ENCODE measurements around the gene SLC16A9. TPM values are rescaled to one million over a fixed set of nuclear protein-coding genes. Genes with fewer than 3 reads are reported as not detected.
"Not testable (repeated sequence)": the region's sequence is repeated elsewhere in the genome, so short reads cannot be mapped to it uniquely, and the experiment has no call there.

SLC16A9 gene
- total RNA-seq, 2 experiments from 2014 or later = 0.16 TPM; not detected in 1

DNA sequence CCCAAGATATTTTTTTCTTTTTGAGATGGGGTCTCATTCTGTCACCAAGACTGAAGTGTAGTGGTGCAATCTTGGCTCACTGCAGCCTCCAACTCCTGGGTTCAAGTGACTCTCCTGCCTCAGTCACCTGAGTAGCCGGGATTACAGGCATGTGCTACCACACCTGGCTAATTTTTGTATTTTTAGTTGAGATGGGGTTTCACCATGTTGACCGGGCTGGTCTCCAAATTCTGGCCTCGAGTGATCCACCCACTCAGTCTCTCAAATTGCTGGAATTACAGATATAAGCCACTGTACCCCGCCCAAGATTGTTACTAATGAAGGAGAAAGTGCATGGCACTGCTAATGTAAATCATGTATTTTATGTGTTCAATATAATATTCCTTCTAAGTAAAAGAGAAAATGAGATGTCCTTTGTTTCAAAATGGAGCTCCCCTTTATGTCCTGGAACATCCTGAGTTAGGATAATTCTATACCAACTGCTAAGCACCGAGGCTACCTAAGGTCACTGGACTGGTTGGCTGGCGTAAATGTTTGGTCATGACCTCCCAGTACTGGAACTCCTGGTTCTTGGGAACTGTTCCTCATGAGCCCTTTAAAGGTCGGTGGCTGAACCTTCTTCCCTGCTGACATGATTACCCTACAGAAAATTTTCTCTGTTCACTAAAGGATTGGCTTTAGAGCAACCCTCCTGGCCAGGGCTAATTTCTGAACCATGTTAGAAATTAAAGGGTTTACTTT, 59.9 kb downstream of the SLC16A9 start:
- H3K36me3 Mint-ChIP-seq = no peaks in the 10 kb centered on the region
- H3K27me3 Mint-ChIP-seq = peaks cover under 1% of the 10 kb centered on the region
- no peak overlapping the region for H3K4me3 Mint-ChIP-seq
- ATAC-seq (no peak), DNase-seq (no peak)
- CTCF ChIA-PET = no interaction called here
- H3K9me3 Mint-ChIP-seq (ENCODE audit: low read depth) = peaks cover 3% of the 10 kb centered on the region
- H3K4me1 Mint-ChIP-seq = peaks cover 10% of the 10 kb centered on the region
- no peak overlapping the region for H3K27ac Mint-ChIP-seq

DNA sequence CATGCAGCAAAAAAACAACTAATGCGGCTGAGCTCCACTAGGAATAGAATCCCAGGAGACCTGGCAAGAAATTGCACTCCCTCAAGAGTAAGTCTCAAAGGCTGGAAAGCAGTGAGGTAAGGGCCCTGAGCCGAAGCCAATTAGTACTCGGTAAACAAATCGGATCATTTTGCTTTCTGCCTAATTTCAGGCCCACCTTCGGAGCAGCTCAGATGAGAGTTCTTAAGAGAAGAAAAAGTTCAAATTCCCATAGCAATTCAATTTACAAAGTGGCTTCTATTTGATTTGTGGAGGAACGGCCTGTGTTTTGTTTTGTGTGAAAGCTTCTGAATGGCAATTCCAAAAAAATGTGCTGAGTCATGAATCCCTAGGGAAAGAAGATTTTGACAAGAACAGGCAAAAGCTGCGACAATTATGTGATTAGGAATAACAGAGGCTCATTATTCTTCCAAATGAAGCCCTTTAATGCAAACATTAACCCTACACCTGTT, 60.9 kb downstream of the SLC16A9 start:
- H3K9me3 Mint-ChIP-seq (ENCODE audit: low read depth) = peaks cover 3% of the 10 kb centered on the region
- CTCF ChIA-PET = no interaction called here

DNA sequence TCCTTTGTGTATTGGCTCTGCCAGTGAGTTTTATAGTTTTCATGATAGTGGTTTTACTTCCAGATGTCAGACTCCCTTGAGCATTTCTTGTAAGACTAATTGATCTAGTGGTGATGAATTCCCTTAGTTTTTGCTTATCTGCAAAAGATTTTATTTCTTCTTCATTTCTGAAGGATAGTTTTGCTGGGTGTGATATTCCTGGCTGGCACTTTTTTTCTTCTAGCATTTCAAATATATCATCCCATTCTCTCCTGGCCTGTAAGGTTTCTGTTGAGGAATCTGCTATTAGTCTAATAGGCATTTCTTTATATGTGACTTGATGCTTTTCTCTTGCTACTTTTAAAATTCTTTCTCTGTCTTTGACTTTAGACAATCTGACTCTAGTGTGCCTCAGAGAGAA, 64.8 kb downstream of the SLC16A9 start:
- H3K27ac Mint-ChIP-seq = no peak overlapping the region
- ATAC-seq (no peak), DNase-seq (no peak)
- no peaks in the 10 kb centered on the region for H3K4me1 Mint-ChIP-seq
- no peak overlapping the region for H3K4me3 Mint-ChIP-seq
- H3K36me3 Mint-ChIP-seq = no peaks in the 10 kb centered on the region
- peaks cover 3% of the 10 kb centered on the region for H3K9me3 Mint-ChIP-seq (ENCODE audit: low read depth)
- CTCF ChIA-PET = no interaction called here
- H3K27me3 Mint-ChIP-seq = peaks cover 12% of the 10 kb centered on the region

More for the DNA sequence above, 60.9 kb downstream of the SLC16A9 start:
- Mint-ChIP-seq H3K36me3 (no peaks in the 10 kb centered on the region), H3K4me3 (no peak overlapping the region), H3K4me1 (peaks cover 4% of the 10 kb centered on the region), H3K27me3 (peaks cover 3% of the 10 kb centered on the region), H3K27ac (no peak overlapping the region)
- DNase-seq (no peak), ATAC-seq (no peak)

DNA sequence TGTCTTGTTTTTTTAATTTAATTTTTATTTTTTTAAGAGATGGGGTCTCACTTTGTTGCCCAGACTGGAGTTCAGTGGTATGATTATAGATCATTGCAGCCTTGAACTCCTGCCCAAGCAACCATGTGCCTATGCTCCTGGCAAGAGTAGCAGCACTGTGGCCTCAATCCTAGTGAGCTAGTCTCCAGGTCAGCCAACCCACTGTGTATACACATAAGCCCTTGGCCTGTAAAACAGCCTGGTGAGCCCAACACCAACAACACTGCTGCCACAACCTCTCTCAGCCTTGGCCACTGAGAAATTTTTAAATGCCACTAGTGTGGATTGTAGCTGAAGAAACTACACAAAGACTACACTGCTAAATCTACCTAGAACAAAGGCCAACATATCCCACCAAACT, 68.0 kb downstream of the SLC16A9 start:
- H3K27ac Mint-ChIP-seq; H3K9me3 Mint-ChIP-seq (ENCODE audit: low read depth); H3K36me3 Mint-ChIP-seq; CTCF ChIA-PET; H3K4me3 Mint-ChIP-seq; H3K4me1 Mint-ChIP-seq; DNase-seq; ATAC-seq: not testable (repeated sequence)
- peaks cover 12% of the 10 kb centered on the region for H3K27me3 Mint-ChIP-seq

DNA sequence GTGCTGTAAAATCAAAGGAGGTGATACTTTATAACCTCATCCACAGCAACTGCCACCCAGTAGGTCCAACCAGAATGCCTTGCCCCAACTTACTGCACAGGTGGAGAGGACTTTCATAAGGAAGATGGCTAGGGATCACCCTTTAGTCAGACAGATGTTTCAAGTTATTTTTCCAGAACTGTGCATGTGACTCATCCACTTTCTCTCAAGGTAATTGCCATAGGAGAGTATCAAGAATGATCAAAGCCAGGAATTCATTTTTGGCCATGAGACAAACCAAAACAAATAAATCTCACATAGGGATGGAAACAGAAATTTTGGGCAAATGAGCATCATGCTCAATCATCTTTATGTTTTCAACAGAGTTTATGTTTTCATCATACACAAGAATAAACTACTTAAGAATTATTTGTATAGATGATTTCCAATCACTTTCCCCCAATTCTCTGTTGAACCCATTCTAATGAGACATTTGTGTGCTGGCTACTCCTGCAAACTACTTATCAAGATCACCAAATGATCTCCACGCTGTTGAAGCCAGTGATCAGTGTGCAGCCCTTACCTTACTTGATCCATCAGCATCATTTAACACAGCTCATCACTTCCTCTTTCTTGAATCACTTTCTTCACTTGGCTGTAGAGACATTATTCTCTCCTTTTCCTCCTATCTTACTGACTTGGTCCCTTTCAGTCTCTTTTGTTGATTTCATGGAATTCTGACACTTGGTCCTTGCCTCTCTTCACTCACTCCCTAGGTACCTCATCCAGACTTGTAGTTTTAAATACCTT, 74.0 kb downstream of the SLC16A9 start:
- Mint-ChIP-seq H3K36me3 (no peaks in the 10 kb centered on the region), H3K4me3 (no peak overlapping the region), H3K9me3 (ENCODE audit: low read depth) (no peaks in the 10 kb centered on the region), H3K4me1 (no peaks in the 10 kb centered on the region), H3K27me3 (peaks cover 24% of the 10 kb centered on the region), H3K27ac (no peak overlapping the region)
- ATAC-seq = no peak
- CTCF ChIA-PET = no interaction called here
- DNase-seq = no peak

DNA sequence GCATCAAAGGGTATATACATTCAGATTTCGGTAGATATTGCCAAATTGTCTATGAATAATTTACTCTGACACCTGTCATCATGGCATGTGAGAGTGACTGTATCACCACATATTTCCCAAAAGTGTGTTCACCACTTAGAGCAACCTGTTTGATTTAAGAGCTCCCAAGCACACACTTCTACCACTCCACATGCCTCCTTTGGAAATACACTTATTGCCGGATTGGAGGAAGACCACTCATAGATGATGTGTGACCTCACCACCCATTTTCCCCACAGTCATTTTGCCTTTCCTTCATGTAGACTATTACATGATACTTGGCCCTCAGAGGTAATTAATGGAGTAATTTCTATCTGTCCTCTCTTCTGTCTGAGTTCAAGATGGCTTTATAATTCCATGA, 75.5 kb downstream of the SLC16A9 start:
- Mint-ChIP-seq H3K27me3 (peaks cover 31% of the 10 kb centered on the region), H3K36me3 (no peaks in the 10 kb centered on the region), H3K27ac (no peak overlapping the region), H3K9me3 (ENCODE audit: low read depth) (no peaks in the 10 kb centered on the region), H3K4me3 (no peak overlapping the region), H3K4me1 (no peaks in the 10 kb centered on the region)
- DNase-seq (no peak), ATAC-seq (no peak)
- CTCF ChIA-PET = interaction anchor here (0.7 kb wide), 1 partner anchor 398 kb away, joined by 3 read pairs; no protein-coding TSS in a partner anchor

DNA sequence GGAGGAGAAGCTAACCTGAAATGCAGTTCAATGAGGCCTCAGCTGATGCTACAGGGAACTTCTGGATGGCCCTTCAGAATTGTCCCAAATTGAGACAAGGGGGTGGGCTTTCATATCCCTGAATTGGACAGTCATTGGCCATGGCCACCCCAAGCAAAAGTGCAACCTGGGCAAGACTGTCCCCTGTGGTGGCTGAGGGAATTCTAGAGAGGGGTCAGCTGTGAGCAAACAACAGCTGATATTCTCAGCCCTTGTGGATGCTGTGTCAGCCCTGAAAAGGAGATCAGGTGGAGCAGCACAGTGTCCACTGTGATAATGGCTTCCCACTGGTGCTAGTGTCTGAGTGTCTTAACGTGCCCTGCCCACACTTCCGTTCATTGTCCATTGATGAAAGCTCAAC, 76.6 kb downstream of the SLC16A9 start:
- no peak overlapping the region for H3K4me3 Mint-ChIP-seq
- no peak overlapping the region for H3K27ac Mint-ChIP-seq
- no peaks in the 10 kb centered on the region for H3K9me3 Mint-ChIP-seq (ENCODE audit: low read depth)
- ATAC-seq = no peak
- CTCF ChIA-PET = no interaction called here
- H3K4me1 Mint-ChIP-seq = no peaks in the 10 kb centered on the region
- no peak for DNase-seq
- peaks cover 36% of the 10 kb centered on the region for H3K27me3 Mint-ChIP-seq
- no peaks in the 10 kb centered on the region for H3K36me3 Mint-ChIP-seq

DNA sequence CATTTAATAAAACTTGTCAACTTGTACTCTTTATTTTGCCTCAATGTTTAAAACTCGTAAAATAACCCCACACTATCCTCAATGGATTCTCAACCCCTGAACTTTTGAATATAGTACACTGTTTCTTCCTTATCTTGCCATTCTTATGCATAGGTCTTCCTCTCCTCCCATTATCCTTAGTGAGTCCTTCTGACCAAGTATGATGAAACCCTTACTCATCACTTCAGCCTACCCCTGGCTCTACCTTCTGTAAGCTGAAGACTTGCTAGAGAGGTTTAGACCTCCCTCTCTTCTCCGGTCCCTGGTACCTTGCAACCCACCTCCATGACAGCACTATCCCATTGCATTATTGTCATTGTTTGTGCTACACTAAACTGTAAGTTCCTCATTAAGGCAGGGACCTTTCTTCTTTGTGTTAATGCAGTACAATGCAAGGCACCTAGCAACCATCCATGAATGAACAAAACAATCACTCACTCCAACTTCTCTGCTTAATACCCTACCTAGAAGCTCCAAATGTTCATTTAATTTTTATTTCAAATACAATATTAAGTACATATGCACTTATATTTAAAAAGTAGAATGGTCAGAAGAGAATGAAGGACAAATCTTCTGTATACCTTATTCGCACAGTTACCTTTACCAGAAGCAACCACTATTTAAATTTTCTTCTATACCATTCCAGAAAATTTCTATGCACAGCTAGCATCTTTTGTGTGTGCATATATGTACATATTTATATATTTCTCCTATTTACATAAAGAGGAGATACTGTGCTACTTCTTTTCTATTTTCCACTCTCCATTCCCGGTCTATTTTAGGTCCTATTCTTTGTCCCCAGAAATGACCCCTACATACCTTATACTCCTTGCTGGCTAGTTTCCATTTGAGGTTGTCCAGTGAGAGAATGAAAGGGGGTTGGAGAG, 77.5 kb downstream of the SLC16A9 start:
- ATAC-seq (no peak), DNase-seq (no peak)
- Mint-ChIP-seq H3K27me3 (peaks cover 36% of the 10 kb centered on the region), H3K9me3 (ENCODE audit: low read depth) (no peaks in the 10 kb centered on the region), H3K4me3 (no peak overlapping the region), H3K4me1 (no peaks in the 10 kb centered on the region), H3K36me3 (no peaks in the 10 kb centered on the region), H3K27ac (no peak overlapping the region)
- CTCF ChIA-PET = no interaction called here

DNA sequence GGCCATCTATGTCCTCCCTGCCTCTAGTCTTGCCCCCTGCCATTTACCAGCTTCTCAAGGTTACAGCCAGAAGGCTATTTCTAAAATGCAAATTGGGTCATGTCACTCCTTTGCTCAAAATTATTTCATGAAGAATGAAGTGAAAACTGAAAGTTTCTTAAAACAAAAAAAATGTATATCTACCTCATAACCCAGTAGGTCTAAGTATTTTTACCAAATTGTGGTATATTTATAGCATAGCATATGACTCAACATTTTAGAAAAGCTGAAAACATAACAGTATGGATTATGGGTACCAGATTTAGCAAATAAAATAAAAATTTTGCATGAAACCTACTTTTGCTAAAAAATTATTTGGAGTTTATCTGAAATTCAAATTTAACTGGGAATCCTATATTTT, 78.4 kb downstream of the SLC16A9 start:
- DNase-seq (no peak), ATAC-seq (no peak)
- no peak overlapping the region for H3K27ac Mint-ChIP-seq
- no peaks in the 10 kb centered on the region for H3K9me3 Mint-ChIP-seq (ENCODE audit: low read depth)
- no peaks in the 10 kb centered on the region for H3K4me1 Mint-ChIP-seq
- peaks cover 36% of the 10 kb centered on the region for H3K27me3 Mint-ChIP-seq
- CTCF ChIA-PET = no interaction called here
- H3K4me3 Mint-ChIP-seq = no peak overlapping the region
- H3K36me3 Mint-ChIP-seq = no peaks in the 10 kb centered on the region

DNA sequence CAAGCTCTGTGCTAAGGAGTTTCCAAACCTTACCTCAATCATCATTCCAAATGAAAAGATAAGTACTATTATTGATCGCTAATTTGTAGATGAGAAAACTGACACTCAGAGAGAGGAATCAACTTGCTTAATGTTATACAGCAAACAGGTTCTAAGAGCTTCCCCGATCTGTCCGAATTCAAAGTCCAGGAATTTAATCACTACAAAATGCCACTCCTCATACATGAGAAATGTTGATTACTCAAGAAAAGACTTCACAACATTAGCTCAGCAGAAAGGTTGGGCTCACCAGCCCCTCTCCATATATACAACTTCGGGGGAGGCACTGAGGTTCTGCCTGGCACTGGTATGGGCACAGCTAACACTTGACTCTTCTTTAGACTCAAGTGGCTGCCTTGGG, 80.7 kb downstream of the SLC16A9 start:
- H3K27ac Mint-ChIP-seq = no peak overlapping the region
- H3K9me3 Mint-ChIP-seq (ENCODE audit: low read depth) = no peaks in the 10 kb centered on the region
- no peak overlapping the region for H3K4me3 Mint-ChIP-seq
- H3K4me1 Mint-ChIP-seq = peaks cover 4% of the 10 kb centered on the region
- H3K27me3 Mint-ChIP-seq = peaks cover 26% of the 10 kb centered on the region
- no peak for ATAC-seq
- H3K36me3 Mint-ChIP-seq = no peaks in the 10 kb centered on the region
- CTCF ChIA-PET = interaction anchor here (1.2 kb wide), 1 partner anchor 279 kb away, joined by 3 read pairs; no protein-coding TSS in a partner anchor
- DNase-seq = no peak

DNA sequence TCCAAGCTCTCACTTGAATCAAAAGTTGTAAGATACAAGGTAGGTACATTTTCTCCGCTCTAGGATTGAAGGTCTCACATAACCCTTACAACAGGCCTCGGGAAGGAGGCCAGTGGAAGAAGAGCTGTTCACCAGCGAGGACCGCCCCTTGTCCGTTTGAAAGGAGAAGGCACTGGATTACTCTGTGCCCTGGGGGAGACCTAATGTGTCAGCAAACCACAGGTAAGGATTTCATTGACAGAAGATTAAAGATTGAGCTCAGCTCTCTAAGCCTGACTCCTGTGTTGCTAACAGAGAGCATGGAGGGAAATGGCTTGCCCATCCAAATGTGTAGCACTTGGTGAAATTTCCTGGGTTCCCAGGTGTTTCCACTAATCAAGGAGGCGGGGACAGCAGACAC, 81.2 kb downstream of the SLC16A9 start:
- H3K4me1 Mint-ChIP-seq = peaks cover 4% of the 10 kb centered on the region
- H3K27me3 Mint-ChIP-seq = peaks cover 26% of the 10 kb centered on the region
- no peaks in the 10 kb centered on the region for H3K9me3 Mint-ChIP-seq (ENCODE audit: low read depth)
- CTCF ChIA-PET = interaction anchor here (1.2 kb wide), 1 partner anchor 280 kb away, joined by 3 read pairs; no protein-coding TSS in a partner anchor
- no peak overlapping the region for H3K27ac Mint-ChIP-seq
- ATAC-seq = no peak
- H3K4me3 Mint-ChIP-seq = no peak overlapping the region
- no peak for DNase-seq
- H3K36me3 Mint-ChIP-seq = no peaks in the 10 kb centered on the region

DNA sequence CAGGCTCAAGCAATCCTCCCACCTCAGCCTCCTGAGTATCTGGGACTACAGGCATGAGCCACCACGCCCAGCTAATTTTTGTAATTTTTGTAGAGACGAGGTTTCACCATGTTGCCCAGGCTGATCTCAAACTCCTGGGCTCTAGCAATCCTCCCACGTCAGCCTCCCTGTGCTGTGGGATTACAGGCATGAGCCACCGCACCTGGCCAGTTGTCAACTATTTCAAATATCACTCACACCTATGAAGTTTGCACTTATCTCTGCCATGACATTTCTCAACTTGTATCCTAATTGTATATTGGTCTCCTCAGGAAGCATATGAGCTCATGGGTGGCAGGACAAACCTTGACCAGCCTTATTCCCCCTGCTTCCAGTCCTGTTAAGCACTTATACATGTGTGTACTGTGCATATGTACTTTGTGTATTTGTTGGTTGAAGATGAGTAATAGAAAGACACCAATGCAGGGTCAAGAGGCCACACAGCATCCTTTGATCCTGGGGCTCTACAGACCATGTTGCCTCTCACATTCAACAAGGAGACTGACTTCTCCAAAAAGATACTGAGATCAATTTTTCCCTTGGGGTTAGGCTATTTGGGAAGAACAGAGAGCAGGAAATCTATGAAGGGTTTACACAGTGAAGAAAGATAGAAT, 82.2 kb downstream of the SLC16A9 start:
- CTCF ChIA-PET = no interaction called here
- no peaks in the 10 kb centered on the region for H3K36me3 Mint-ChIP-seq
- DNase-seq (no peak), ATAC-seq (no peak)
- H3K27me3 Mint-ChIP-seq = peaks cover 24% of the 10 kb centered on the region
- peaks cover 4% of the 10 kb centered on the region for H3K4me1 Mint-ChIP-seq
- H3K4me3 Mint-ChIP-seq = no peak overlapping the region
- no peaks in the 10 kb centered on the region for H3K9me3 Mint-ChIP-seq (ENCODE audit: low read depth)
- no peak overlapping the region for H3K27ac Mint-ChIP-seq

DNA sequence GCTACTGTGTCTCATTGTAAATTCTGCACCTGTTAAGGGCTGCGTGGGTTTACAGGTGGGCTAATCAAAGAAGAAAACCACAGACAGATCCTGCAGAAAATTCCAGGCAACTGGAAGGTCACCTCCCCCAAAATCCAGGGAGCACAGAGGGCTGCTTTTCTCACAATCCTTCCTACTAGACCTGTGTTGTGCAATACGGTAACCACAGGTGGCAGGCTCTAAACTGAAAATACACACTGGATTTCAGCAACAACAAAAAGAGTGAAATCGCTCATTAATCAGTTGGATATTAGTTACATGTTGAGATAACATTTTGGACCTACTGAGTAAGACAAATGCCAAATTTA, 83.2 kb downstream of the SLC16A9 start:
- Mint-ChIP-seq H3K9me3 (ENCODE audit: low read depth) (no peaks in the 10 kb centered on the region), H3K27me3 (peaks cover 20% of the 10 kb centered on the region), H3K4me1 (peaks cover 4% of the 10 kb centered on the region), H3K4me3 (no peak overlapping the region), H3K27ac (no peak overlapping the region), H3K36me3 (no peaks in the 10 kb centered on the region)
- CTCF ChIA-PET = interaction anchor here (0.7 to 2.1 kb wide), 16 partner anchors 20 to 583 kb away, joined by 3 to 9 read pairs (median 4); partner anchors contain the start of gene CCDC6
- ATAC-seq (no peak), DNase-seq (no peak)
